GM12872 (cell line): Measurements from ENCODE around the gene RGS1.

ENCODE experiments used
- CTCF ChIP-seq: IDR thresholded peaks from 3 replicates; pipeline ENCODE4 v1.5.1; 2011; ENCODE audit warnings: low read depth, mild to moderate bottlenecking, low read length, moderate library complexity; ENCODE audit not compliant: insufficient read depth

RGS1 gene

GRCh38 chr1:192588546-192588945, 13.0 kb downstream of the RGS1 start:
- TF ChIP-seq CTCF, result no peak

GRCh38 chr1:192589813-192590212, 14.2 kb downstream of the RGS1 start:
- no peak for TF ChIP-seq CTCF

- no peak for TF ChIP-seq CTCF
These were observed 16.9 kb downstream of the RGS1 start for GRCh38 chr1:192592517-192592916.

GRCh38 chr1:192592981-192593708, 17.6 kb downstream of the RGS1 start:
- TF ChIP-seq CTCF, result no peak

- TF ChIP-seq CTCF, result no peak
These were observed 19.7 kb downstream of the RGS1 start for GRCh38 chr1:192595299-192595698.

- no peak for TF ChIP-seq CTCF
These were observed 23.0 kb downstream of the RGS1 start for GRCh38 chr1:192598589-192598988.

- no peak for TF ChIP-seq CTCF
These were observed 24.7 kb downstream of the RGS1 start for GRCh38 chr1:192600275-192600674.
